ENCODE measurements around the gene CATSPERB.

GRCh38 chr14:91749868-91750267, 18.0 kb upstream of the CATSPERB start:
- TF ChIP-seq CTCF (IDR thresholded peaks at IDR 0.05) (no peak), POLR2A (IDR thresholded peaks at IDR 0.05) (no peak)

Measured in heart left ventricle (tissue), 13 donors.